Astrocyte of the cerebellum (primary cell): ENCODE measurements around the gene MAPRE2.

Experiments used
- DNase-seq: peaks from one replicate; pipeline ENCODE4 v3.0.0-alpha.2; 2011; ENCODE audit warnings: low read depth
- H3K4me3 ChIP-seq: 2 replicates; pipeline ENCODE4 v1.5.1; 2011; ENCODE audit warnings: mild to moderate bottlenecking, low read depth, low read length, moderate library complexity
- CTCF ChIP-seq: IDR thresholded peaks from 2 replicates; pipeline ENCODE4 v1.5.1; 2012; ENCODE audit warnings: low read length, low read depth, moderate library complexity, mild to moderate bottlenecking; ENCODE audit errors: missing control alignments
- in situ Hi-C: cut with HindIII; loops from 2 replicates; pipeline ENCODE4 v1.10.0; 2017; ENCODE audit warnings: low sequenced_read_pairs

The MAPRE2 gene

GRCh38 chr18:35055105-35055504 lies 13.9 kb downstream of the MAPRE2 start:
- H3K4me3 ChIP-seq = no peak overlapping the region
- no peak for TF ChIP-seq CTCF
- no peak for DNase-seq
- in situ Hi-C loops = no loop called here

GRCh38 chr18:35055726-35056125 lies 14.5 kb downstream of the MAPRE2 start:
- in situ Hi-C loops = no loop called here
- no peak for TF ChIP-seq CTCF
- H3K4me3 ChIP-seq = no peak overlapping the region
- DNase-seq = no peak

GRCh38 chr18:35059280-35059927 lies 18.2 kb downstream of the MAPRE2 start:
- in situ Hi-C loops = no loop called here
- no peak overlapping the region for H3K4me3 ChIP-seq

GRCh38 chr18:35060122-35060815 lies 19.1 kb downstream of the MAPRE2 start:
- in situ Hi-C loops = no loop called here

More at GRCh38 chr18:35059280-35059927, 18.2 kb downstream of the MAPRE2 start:
- no peak for TF ChIP-seq CTCF
- no peak for DNase-seq

GRCh38 chr18:35061336-35061735 lies 20.1 kb downstream of the MAPRE2 start:
- no peak for TF ChIP-seq CTCF
- in situ Hi-C loops = no loop called here

More at GRCh38 chr18:35060122-35060815, 19.1 kb downstream of the MAPRE2 start:
- TF ChIP-seq CTCF = no peak
- H3K4me3 ChIP-seq = no peak overlapping the region
- DNase-seq = no peak

GRCh38 chr18:35061804-35062203 lies 20.6 kb downstream of the MAPRE2 start:
- in situ Hi-C loops = no loop called here
- DNase-seq = no peak
- no peak overlapping the region for H3K4me3 ChIP-seq
- TF ChIP-seq CTCF = no peak

More at GRCh38 chr18:35061336-35061735, 20.1 kb downstream of the MAPRE2 start:
- DNase-seq = no peak
- H3K4me3 ChIP-seq = no peak overlapping the region
